ENCODE data around the gene LRRC74B.

Gene LRRC74B

GRCh38 chr22:21014202-21014725 is 31.5 kb upstream of the LRRC74B start:
- DNase-seq: peak; percentile 86

GRCh38 chr22:21014726-21015465 is 30.9 kb upstream of the LRRC74B start, which contains the start of gene P2RX6:
Gene P2RX6 (plus strand): TSS chr22:21015165. CDS start chr22:21015175, 10 bp downstream.
- DNase-seq: no peak

- no peak for DNase-seq
Observed at GRCh38 chr22:21015466-21016006, 30.2 kb upstream of the LRRC74B start.

- no peak for DNase-seq
Observed at GRCh38 chr22:21016644-21017420, 28.9 kb upstream of the LRRC74B start.

- no peak for DNase-seq
Observed at GRCh38 chr22:21018314-21018713, 27.4 kb upstream of the LRRC74B start.

GRCh38 chr22:21020802-21021429 is 24.8 kb upstream of the LRRC74B start:
- DNase-seq: no peak

- no peak for DNase-seq
Observed at GRCh38 chr22:21022507-21022906, 23.2 kb upstream of the LRRC74B start.

GRCh38 chr22:21022955-21023614 is 22.7 kb upstream of the LRRC74B start:
- no peak for DNase-seq

- DNase-seq: no peak
Observed at GRCh38 chr22:21025266-21025665, 20.5 kb upstream of the LRRC74B start.

- no peak for DNase-seq
Observed at GRCh38 chr22:21025763-21026755, 19.7 kb upstream of the LRRC74B start.

GRCh38 chr22:21026783-21027692 is 18.7 kb upstream of the LRRC74B start:
- DNase-seq: peak; percentile 53

- DNase-seq: no peak
Observed at GRCh38 chr22:21028277-21029251, 17.2 kb upstream of the LRRC74B start.

GRCh38 chr22:21029486-21030025 is 16.2 kb upstream of the LRRC74B start:
- DNase-seq: no peak

- DNase-seq: no peak
Observed at GRCh38 chr22:21030032-21030431, 15.7 kb upstream of the LRRC74B start.

GRCh38 chr22:21030621-21031544 is 14.9 kb upstream of the LRRC74B start:
- no peak for DNase-seq

GRCh38 chr22:21031545-21032036 is 14.2 kb upstream of the LRRC74B start:
- no peak for DNase-seq

Data from NCI-H2029 (cell line).